Measurements from ENCODE around the gene GCNT1. TPM values are rescaled to one million over a fixed set of nuclear protein-coding genes. Genes with fewer than 3 reads are reported as not detected.
"Not testable (repeated sequence)": the region's sequence is repeated elsewhere in the genome, so short reads cannot be mapped to it uniquely, and the experiment has no call there.

GCNT1 gene
- total and polyA plus RNA-seq, 2 of the 4 experiments (the other 2 are of a cell fraction) = 12.5 to 46.6 TPM

GRCh38 chr9:76478226-76478625, 19.2 kb downstream of the GCNT1 start:
- Histone ChIP-seq H3K79me1 (ENCODE audit: low read depth in 1 of 2, low read length in 2 of 2) (peaks cover 0 to 7% of the 10 kb centered on the region in 2 experiments; a peak in 2 of 4 replicates), H3K23ac (ENCODE audit: low read depth, low read length) (no peak overlapping the region), H3K9me1 (ENCODE audit: insufficient read depth, low read length) (no peaks in the 10 kb centered on the region), H3K4me2 (ENCODE audit: low read depth, low read length) (no peak overlapping the region), H4K91ac (ENCODE audit: insufficient read depth, low read depth, low read length) (no peak overlapping the region), H2AFZ (replicated peaks; ENCODE audit: low read length, poor library complexity) (no peak overlapping the region), H3K27me3 (ENCODE audit: control insufficient read depth, insufficient read depth, low read length) (no peaks in the 10 kb centered on the region), H3K4me1 (ENCODE audit: control insufficient read depth, insufficient read depth, low read length) (no peaks in the 10 kb centered on the region), H3K18ac (ENCODE audit: low read depth, low read length) (no peak overlapping the region), H3K4ac (ENCODE audit: low read depth, low read length) (no peak overlapping the region), H2AK5ac (ENCODE audit: low read depth, low read length) (no peak overlapping the region), H2BK120ac (ENCODE audit: low read depth, low read length) (no peak overlapping the region), H3K9ac (ENCODE audit: low read depth, low read length) (no peak overlapping the region), H2AK9ac (replicated peaks; ENCODE audit: low read depth, low read length, poor library complexity) (no peak overlapping the region), H3K14ac (replicated peaks; ENCODE audit: low read depth, low read length) (no peak overlapping the region), H2BK20ac (ENCODE audit: low read depth, low read length) (no peak overlapping the region), H4K20me1 (ENCODE audit: insufficient read depth, low read length) (no peaks in the 10 kb centered on the region), H3K27ac (ENCODE audit: insufficient read depth, low read length) (no peak overlapping the region), H4K8ac (ENCODE audit: low read depth in 2 of 2, low read length in 2 of 2) (no peak overlapping the region), H3K36me3 (ENCODE audit: control insufficient read depth, insufficient read depth, low read length) (no peaks in the 10 kb centered on the region), H4K5ac (ENCODE audit: low read depth, low read length) (no peak overlapping the region), H2BK15ac (ENCODE audit: low read depth, low read length) (no peak overlapping the region), H3K9me3 (ENCODE audit: control insufficient read depth, insufficient read depth, low read length) (no peaks in the 10 kb centered on the region; the same call in 1 of the 2 replicates), H3K4me3 (ENCODE audit: insufficient read depth, low read depth, low read length) (no peak overlapping the region), H3K56ac (ENCODE audit: extremely low read depth, insufficient read depth, low read length) (no peak overlapping the region), H2BK5ac (ENCODE audit: low read depth, low read length, poor library complexity, severe bottlenecking) (no peak overlapping the region)
- WGBS, 2 experiments (ENCODE audit: extremely low coverage in 2 of 2, insufficient read length in 1 of 2) = 97% methylated on average over 6 of the region's 10 CpGs; no CpG with 5 or more reads in 1 of the 2 experiments
- ATAC-seq (ENCODE audit: low read depth) = no peak
- no peak for DNase-seq
- ChIA-PET POLR2A (ENCODE audit: unreplicated experiment) (no interaction called here), CTCF (no interaction called here)
- TF ChIP-seq MAFK (IDR thresholded peaks at IDR 0.05; ENCODE audit: low read depth, low read length) (no peak), RCOR1 (IDR thresholded peaks at IDR 0.05; ENCODE audit: insufficient replicate concordance, low read length) (no peak), RFX5 (IDR thresholded peaks at IDR 0.05; ENCODE audit: low read depth, low read length) (no peak), BHLHE40 (IDR thresholded peaks at IDR 0.05; ENCODE audit: low read depth, low read length) (no peak)
- TF ChIP-seq, protein P1, sequence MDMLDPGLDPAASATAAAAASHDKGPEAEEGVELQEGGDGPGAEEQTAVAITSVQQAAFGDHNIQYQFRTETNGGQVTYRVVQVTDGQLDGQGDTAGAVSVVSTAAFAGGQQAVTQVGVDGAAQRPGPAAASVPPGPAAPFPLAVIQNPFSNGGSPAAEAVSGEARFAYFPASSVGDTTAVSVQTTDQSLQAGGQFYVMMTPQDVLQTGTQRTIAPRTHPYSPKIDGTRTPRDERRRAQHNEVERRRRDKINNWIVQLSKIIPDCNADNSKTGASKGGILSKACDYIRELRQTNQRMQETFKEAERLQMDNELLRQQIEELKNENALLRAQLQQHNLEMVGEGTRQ (IDR thresholded peaks at IDR 0.05; ENCODE audit: low read depth, low read length) = no peak
- BruUV-seq (replicated peaks) = no TSS peak
- dilution Hi-C loops (cut with HindIII; ENCODE audit: low sequenced_read_pairs, unreplicated experiment) = no loop called here
- intact Hi-C loops (cut with micrococcal nuclease) = loop anchor here (5.0 kb wide), 1 partner anchor 236 kb away; no protein-coding TSS in a partner anchor
- in situ Hi-C loops (cut with MboI; ENCODE audit: low sequenced_read_pairs) = no loop called here

- H4K20me1 ChIP-seq (ENCODE audit: insufficient read depth, low read length); H3K9me1 ChIP-seq (ENCODE audit: insufficient read depth, low read length); POLR2A ChIA-PET (ENCODE audit: unreplicated experiment); H3K4me1 ChIP-seq (ENCODE audit: control insufficient read depth, insufficient read depth, low read length); H2AK9ac ChIP-seq (replicated peaks; ENCODE audit: low read depth, low read length, poor library complexity); H3K9ac ChIP-seq (ENCODE audit: low read depth, low read length); H4K8ac ChIP-seq (ENCODE audit: low read depth in 2 of 2, low read length in 2 of 2); H3K9me3 ChIP-seq (ENCODE audit: control insufficient read depth, insufficient read depth, low read length); H4K5ac ChIP-seq (ENCODE audit: low read depth, low read length); H2BK120ac ChIP-seq (ENCODE audit: low read depth, low read length); H2AFZ ChIP-seq (replicated peaks; ENCODE audit: low read length, poor library complexity); H3K36me3 ChIP-seq (ENCODE audit: control insufficient read depth, insufficient read depth, low read length); H3K4me2 ChIP-seq (ENCODE audit: low read depth, low read length); H3K79me1 ChIP-seq (ENCODE audit: low read depth in 1 of 2, low read length in 2 of 2); H3K27me3 ChIP-seq (ENCODE audit: control insufficient read depth, insufficient read depth, low read length); H2BK5ac ChIP-seq (ENCODE audit: low read depth, low read length, poor library complexity, severe bottlenecking); H2BK20ac ChIP-seq (ENCODE audit: low read depth, low read length); ATAC-seq (ENCODE audit: low read depth); H3K14ac ChIP-seq (replicated peaks; ENCODE audit: low read depth, low read length); BruUV-seq (replicated peaks); H2BK15ac ChIP-seq (ENCODE audit: low read depth, low read length); dilution Hi-C loops (cut with HindIII; ENCODE audit: low sequenced_read_pairs, unreplicated experiment); H2AK5ac ChIP-seq (ENCODE audit: low read depth, low read length); CTCF ChIA-PET; H3K18ac ChIP-seq (ENCODE audit: low read depth, low read length); H4K91ac ChIP-seq (ENCODE audit: insufficient read depth, low read depth, low read length); in situ Hi-C loops (cut with MboI; ENCODE audit: low sequenced_read_pairs); H3K4ac ChIP-seq (ENCODE audit: low read depth, low read length); H3K4me3 ChIP-seq (ENCODE audit: insufficient read depth, low read depth, low read length); H3K56ac ChIP-seq (ENCODE audit: extremely low read depth, insufficient read depth, low read length); H3K27ac ChIP-seq (ENCODE audit: insufficient read depth, low read length); DNase-seq; H3K23ac ChIP-seq (ENCODE audit: low read depth, low read length): not testable (repeated sequence)
- intact Hi-C loops (cut with micrococcal nuclease) = loop anchor here (5.0 kb wide), 1 partner anchor 237 kb away; no protein-coding TSS in a partner anchor
- no CpG with 5 or more reads among the region's 2 CpGs for WGBS, 2 experiments (ENCODE audit: extremely low coverage in 2 of 2, insufficient read length in 1 of 2)
Observed at GRCh38 chr9:76479337-76479736, 20.4 kb downstream of the GCNT1 start.
